HepG2 (cell line): ENCODE measurements around the gene PRSS21. TPM values are rescaled to one million over a fixed set of nuclear protein-coding genes. Genes with fewer than 3 reads are reported as not detected.

Source experiments
- ATAC-seq: fragments of 200-7000 bp; cut with Tn5 transposase; 3 replicates; pipeline ENCODE4 v1.9.1; 2020; ENCODE audit warnings: mild to moderate bottlenecking, moderate library complexity
- BruUV-seq: library from RNA; stranded (reverse); fragments of 400-500 nt; replicated peaks from 2 replicates; lab custom pipeline; 2021; lab: Mats Ljungman, UMichigan
- CTCF ChIA-PET: fragments of 300-600 bp; formaldehyde crosslinking; extraction: SDS; loops from one replicate; lab custom pipeline; 2021; ENCODE audit warnings: low total read pairs, inconsistent platforms, low intra/inter-chr PET ratio; lab: Yijun Ruan, JAX
- POLR2A ChIA-PET: fragments of 350-600 bp; sonication (Branson Sonifier 250); formaldehyde crosslinking; loops from one replicate; lab custom pipeline; 2020; ENCODE audit warnings: antibody characterized with exemption, inconsistent platforms; lab: Yijun Ruan, JAX
- DNase-seq: peaks from one replicate; pipeline ENCODE4 v3.0.0-alpha.2; 2015; ENCODE audit warnings: low spot score
- FAIRE-seq: peaks from 3 replicates; lab custom pipeline; 2011; peaks lifted over from hg19 to GRCh38; lab: Jason Lieb, UNC
- H2AFZ ChIP-seq: one replicate; pipeline ENCODE4 v1.6.1; 2011; ENCODE audit warnings: low read length, inconsistent platforms
- H3K27ac ChIP-seq: fragments of 300-600 bp; 3 replicates; pipeline ENCODE4 v1.8.0; 2011; ENCODE audit warnings: mixed run types, mild to moderate bottlenecking, mixed read lengths, low read length, inconsistent platforms; ENCODE audit not compliant: insufficient read depth; ENCODE audit errors: extremely low read length
- H3K27me3 ChIP-seq, 2 experiments: fragments of 200-600 bp in 1 of 2; 2 replicates in 1 of 2; 3 replicates in 1 of 2; pipeline versions ENCODE4 v1.6.0 to v1.8.0; 2011; ENCODE audit warnings: low read length in 2 of 2, mild to moderate bottlenecking in 2 of 2, moderate library complexity in 2 of 2, inconsistent platforms in 1 of 2; ENCODE audit not compliant: insufficient read depth in 2 of 2, control insufficient read depth in 1 of 2
- H3K36me3 ChIP-seq, 2 experiments: fragments of 200-600 bp in 1 of 2; replicated peaks in 1 of 2; 2 replicates in 1 of 2; 3 replicates in 1 of 2; pipeline versions ENCODE4 v1.5.1 to v1.8.0; 2011; ENCODE audit warnings: low read length in 2 of 2, inconsistent platforms in 1 of 2; ENCODE audit not compliant: insufficient read depth in 2 of 2, control insufficient read depth in 1 of 2
- H3K4me1 ChIP-seq: 2 replicates; pipeline ENCODE4 v1.5.1; 2012; ENCODE audit warnings: low read length, inconsistent platforms; ENCODE audit not compliant: insufficient read depth
- H3K4me2 ChIP-seq: 2 replicates; pipeline ENCODE4 v1.6.0; 2011; ENCODE audit warnings: low read depth, low read length, inconsistent platforms
- H3K4me3 ChIP-seq, 3 experiments: fragments of 200-600 bp in 1 of 3; sonication (generic), shearing (Covaris generic) in 1 of 3; replicated peaks in 1 of 3; 2 replicates each; pipeline ENCODE4 v1.5.1; 2011 to 2016; ENCODE audit warnings: low read length in 3 of 3, inconsistent platforms in 2 of 3, low read depth in 2 of 3, mild to moderate bottlenecking in 2 of 3, control low read depth in 1 of 3, mixed read lengths in 1 of 3; ENCODE audit not compliant: insufficient read depth in 1 of 3
- H3K79me2 ChIP-seq: one replicate; pipeline ENCODE4 v1.6.1; 2011; ENCODE audit warnings: low read length, inconsistent platforms; ENCODE audit not compliant: insufficient read depth
- H3K9ac ChIP-seq: 2 replicates; pipeline ENCODE4 v1.6.0; 2011; ENCODE audit warnings: mild to moderate bottlenecking, low read depth, low read length, inconsistent platforms; ENCODE audit not compliant: insufficient read depth
- H3K9me3 ChIP-seq: 2 replicates; pipeline ENCODE4 v1.5.1; 2012; ENCODE audit warnings: mild to moderate bottlenecking, low read length
- H4K20me1 ChIP-seq: 2 replicates; pipeline ENCODE4 v1.6.0; 2011; ENCODE audit warnings: inconsistent platforms, mild to moderate bottlenecking, low read length, moderate library complexity; ENCODE audit not compliant: insufficient read depth
- ATF7 ChIP-seq, 2 experiments: fragments of 450-650 bp in 1 of 2; sonication (generic) in 1 of 2; formaldehyde crosslinking in 1 of 2; IDR thresholded peaks; 2 replicates each; pipeline versions ENCODE4 v1.4.0 to v1.6.1; 2016 to 2020; ENCODE audit warnings: antibody characterized with exemption in 1 of 2, mild to moderate bottlenecking in 1 of 2, missing genetic modification reagents in 1 of 2
- FOSL2 ChIP-seq: sonication (generic); formaldehyde crosslinking; IDR thresholded peaks from 2 replicates; pipeline ENCODE4 v1.4.0; 2020; ENCODE audit warnings: missing genetic modification reagents
- GATAD2A ChIP-seq: IDR thresholded peaks from 2 replicates; pipeline ENCODE4 v1.6.1; 2016
- GFI1 ChIP-seq: sonication (generic); formaldehyde crosslinking; IDR thresholded peaks from 2 replicates; pipeline ENCODE4 v1.5.0; 2020; ENCODE audit warnings: missing genetic modification reagents, mild to moderate bottlenecking, borderline replicate concordance
- RAD51 ChIP-seq: fragments of 450-650 bp; IDR thresholded peaks from 2 replicates; pipeline ENCODE4 v1.6.1; 2016; ENCODE audit warnings: borderline replicate concordance
- SMYD3 ChIP-seq: sonication (generic); formaldehyde crosslinking; IDR thresholded peaks from 2 replicates; pipeline ENCODE4 v1.8.1; 2023; ENCODE audit warnings: mild to moderate bottlenecking, missing genetic modification reagents
- ZNF225 ChIP-seq: sonication (generic); formaldehyde crosslinking; IDR thresholded peaks from 2 replicates; pipeline ENCODE4 v1.4.0; 2020; ENCODE audit warnings: mild to moderate bottlenecking, missing genetic modification reagents
- ZNF260 ChIP-seq: sonication (generic); formaldehyde crosslinking; IDR thresholded peaks from 2 replicates; pipeline ENCODE4 v1.4.0; 2020; ENCODE audit warnings: missing genetic modification reagents, low read depth, mild to moderate bottlenecking, borderline replicate concordance
- ZNF350 ChIP-seq: sonication (generic); formaldehyde crosslinking; IDR thresholded peaks from 2 replicates; pipeline ENCODE4 v1.4.0; 2020; ENCODE audit warnings: mild to moderate bottlenecking, low read depth, missing genetic modification reagents, borderline replicate concordance
- ZNF678 ChIP-seq: sonication (generic); formaldehyde crosslinking; IDR thresholded peaks from 2 replicates; pipeline ENCODE4 v1.4.0; 2020; ENCODE audit warnings: mild to moderate bottlenecking, missing genetic modification reagents
- WGBS: methylation state at CpG from one replicate; pipeline ENCODE4 v1.1.6; 2017; ENCODE audit warnings: low lambda C conversion rate; 5-methylcytosine and 5-hydroxymethylcytosine counted together
- in situ Hi-C: cut with HindIII; loops from 2 replicates; pipeline ENCODE4 v1.10.0; 2017; ENCODE audit warnings: low pct_unique_long_range_greater_than_20kb; ENCODE audit not compliant: extremely low pct_ligation_motif_present
- intact Hi-C: fragments of 100-400 bp; cut with micrococcal nuclease; formaldehyde crosslinking; loops from one replicate; pipeline ENCODE4 v1.10.0; 2022; ENCODE audit not compliant: unreplicated experiment
- polyA plus RNA-seq, 8 experiments: library from polyadenylated mRNA; depleted of rRNA in 3 of 8; stranded (reverse) in 7 of 8; unstranded in 1 of 8; fragments of >200 nt; fragmentation: Illumina TruSeq in 4 of 8; extraction: Trizol in 4 of 8; gene quantifications; 2 replicates each; pipeline versions ENCODE4 v1.2.1 to v1.2.3, GENCODE V29; 2011 to 2016; ENCODE audit warnings: low read depth in 4 of 8, missing spikeins in 1 of 8, mixed read lengths in 1 of 8; ENCODE audit not compliant: insufficient read depth in 1 of 8
- total RNA-seq, 5 experiments: library from RNA; depleted of rRNA; stranded (reverse); fragments of >200 nt; fragmentation: Illumina TruSeq; extraction: Trizol; gene quantifications; 2 replicates each; pipeline ENCODE4 v1.2.3, GENCODE V29; 2016; ENCODE audit warnings: low read depth in 1 of 5
- TF ChIP-seq, protein P1 (sequence below): sonication (generic); formaldehyde crosslinking; conservative IDR thresholded peaks from 2 replicates; pipeline ENCODE4 v1.8.0; 2022; ENCODE audit warnings: mild to moderate bottlenecking, moderate library complexity, missing genetic modification reagents
- TF ChIP-seq, protein P2 (sequence below): sonication (generic); formaldehyde crosslinking; conservative IDR thresholded peaks from 2 replicates; pipeline ENCODE4 v1.4.0; 2020; ENCODE audit warnings: missing genetic modification reagents
- TF ChIP-seq, protein P3 (sequence below): sonication (generic); formaldehyde crosslinking; IDR thresholded peaks from 2 replicates; pipeline ENCODE4 v1.4.0; 2020; ENCODE audit warnings: low read depth, mild to moderate bottlenecking, missing genetic modification reagents

The PRSS21 gene
- total and polyA plus RNA-seq, 2 of the 13 experiments (the other 11 are each of a cell fraction or from before 2014, with no cell fraction given) = not detected

DNA sequence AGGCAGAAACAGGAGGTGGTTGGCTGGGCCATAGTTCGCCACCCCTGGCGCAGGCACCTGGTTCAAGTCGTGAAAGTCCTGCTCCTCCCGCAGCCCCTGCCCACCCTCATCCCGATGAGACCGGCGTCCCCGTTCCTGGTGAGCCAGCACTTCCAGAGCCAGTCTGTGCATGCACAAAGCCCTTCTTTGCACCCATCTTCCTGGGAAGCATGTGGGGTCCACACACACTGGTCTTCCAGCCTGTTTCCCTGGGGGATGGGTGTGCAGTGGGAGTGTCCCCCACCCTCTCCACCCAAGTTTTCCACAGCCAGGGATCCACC is 11.4 kb downstream of the PRSS21 start:
- no peak overlapping the region for H2AFZ ChIP-seq
- no peak for TF ChIP-seq GFI1
- TF ChIP-seq SMYD3 (CRISPR knock-in tag) = no peak
- no peak for TF ChIP-seq FOSL2 (CRISPR knock-in tag)
- TF ChIP-seq, protein P1, sequence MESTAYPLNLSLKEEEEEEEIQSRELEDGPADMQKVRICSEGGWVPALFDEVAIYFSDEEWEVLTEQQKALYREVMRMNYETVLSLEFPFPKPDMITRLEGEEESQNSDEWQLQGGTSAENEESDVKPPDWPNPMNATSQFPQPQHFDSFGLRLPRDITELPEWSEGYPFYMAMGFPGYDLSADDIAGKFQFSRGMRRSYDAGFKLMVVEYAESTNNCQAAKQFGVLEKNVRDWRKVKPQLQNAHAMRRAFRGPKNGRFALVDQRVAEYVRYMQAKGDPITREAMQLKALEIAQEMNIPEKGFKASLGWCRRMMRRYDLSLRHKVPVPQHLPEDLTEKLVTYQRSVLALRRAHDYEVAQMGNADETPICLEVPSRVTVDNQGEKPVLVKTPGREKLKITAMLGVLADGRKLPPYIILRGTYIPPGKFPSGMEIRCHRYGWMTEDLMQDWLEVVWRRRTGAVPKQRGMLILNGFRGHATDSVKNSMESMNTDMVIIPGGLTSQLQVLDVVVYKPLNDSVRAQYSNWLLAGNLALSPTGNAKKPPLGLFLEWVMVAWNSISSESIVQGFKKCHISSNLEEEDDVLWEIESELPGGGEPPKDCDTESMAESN (CRISPR knock-in tag) = no peak
- no peak for TF ChIP-seq ZNF225 (CRISPR knock-in tag)
- no peak for TF ChIP-seq ZNF260 (CRISPR knock-in tag)
- TF ChIP-seq, protein P2, sequence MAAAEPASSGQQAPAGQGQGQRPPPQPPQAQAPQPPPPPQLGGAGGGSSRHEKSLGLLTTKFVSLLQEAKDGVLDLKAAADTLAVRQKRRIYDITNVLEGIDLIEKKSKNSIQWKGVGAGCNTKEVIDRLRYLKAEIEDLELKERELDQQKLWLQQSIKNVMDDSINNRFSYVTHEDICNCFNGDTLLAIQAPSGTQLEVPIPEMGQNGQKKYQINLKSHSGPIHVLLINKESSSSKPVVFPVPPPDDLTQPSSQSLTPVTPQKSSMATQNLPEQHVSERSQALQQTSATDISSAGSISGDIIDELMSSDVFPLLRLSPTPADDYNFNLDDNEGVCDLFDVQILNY (CRISPR knock-in tag) = no peak
- TF ChIP-seq ZNF678 (CRISPR knock-in tag) = no peak
- no peak for TF ChIP-seq ATF7 (IDR thresholded peaks at IDR 0.05)
- no peak for TF ChIP-seq ATF7 (CRISPR knock-in tag; IDR thresholded peaks at IDR 0.05)
- TF ChIP-seq RAD51 = no peak
- TF ChIP-seq, protein P3, sequence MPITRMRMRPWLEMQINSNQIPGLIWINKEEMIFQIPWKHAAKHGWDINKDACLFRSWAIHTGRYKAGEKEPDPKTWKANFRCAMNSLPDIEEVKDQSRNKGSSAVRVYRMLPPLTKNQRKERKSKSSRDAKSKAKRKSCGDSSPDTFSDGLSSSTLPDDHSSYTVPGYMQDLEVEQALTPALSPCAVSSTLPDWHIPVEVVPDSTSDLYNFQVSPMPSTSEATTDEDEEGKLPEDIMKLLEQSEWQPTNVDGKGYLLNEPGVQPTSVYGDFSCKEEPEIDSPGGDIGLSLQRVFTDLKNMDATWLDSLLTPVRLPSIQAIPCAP (CRISPR knock-in tag) = no peak
- TF ChIP-seq GATAD2A (CRISPR knock-in tag) = no peak
- TF ChIP-seq ZNF350 (CRISPR knock-in tag) = no peak
- TF ChIP-seq, all 625 proteins: peak for 0
- WGBS = 73% methylated on average over 8 of the region's 8 CpGs
- in situ Hi-C loops (loop anchor here (5.0 kb wide), 1 partner anchor 41 kb away; the partner anchor contains the start of gene PRSS33), intact Hi-C loops (no loop called here)
- CTCF ChIA-PET = no interaction called here
- H3K9ac ChIP-seq = no peak overlapping the region
- no peaks in the 10 kb centered on the region for H4K20me1 ChIP-seq
- no peak overlapping the region for H3K4me2 ChIP-seq
- DNase-seq = no peak
- FAIRE-seq = no peak
- H3K4me1 ChIP-seq = peaks cover 41% of the 10 kb centered on the region
- H3K27me3 ChIP-seq = peaks cover 1 to 77% of the 10 kb centered on the region in 2 experiments
- no peak for ATAC-seq
- no TSS peak for BruUV-seq
- H3K79me2 ChIP-seq = no peaks in the 10 kb centered on the region
- no peaks in the 10 kb centered on the region for H3K9me3 ChIP-seq
- POLR2A ChIA-PET = interaction anchor here (1.2 kb wide), 1 partner anchor 77 kb away, joined by 3 read pairs; no protein-coding TSS in a partner anchor
- no peak overlapping the region for H3K4me3 ChIP-seq
- no peaks in the 10 kb centered on the region for H3K36me3 ChIP-seq
- H3K27ac ChIP-seq = no peak overlapping the region
